Nephron (organoid): ENCODE results near the gene SPTBN1.

Experiments
- H3K27ac Mint-ChIP-seq, 3 experiments: 2 replicates each; pipeline ENCODE4 v1.8.0; 2020; ENCODE audit warnings: mixed read lengths in 3 of 3, mild to moderate bottlenecking in 2 of 3, moderate library complexity in 1 of 3
- H3K27me3 Mint-ChIP-seq: 2 replicates; pipeline ENCODE4 v1.8.0; 2021; ENCODE audit warnings: low read depth, mild to moderate bottlenecking, moderate library complexity, mixed read lengths
- H3K36me3 Mint-ChIP-seq: 2 replicates; pipeline ENCODE4 v1.8.0; 2020; ENCODE audit warnings: low read depth, mixed read lengths
- H3K4me1 Mint-ChIP-seq: 2 replicates; pipeline ENCODE4 v1.8.0; 2020; ENCODE audit warnings: mixed read lengths
- H3K4me3 Mint-ChIP-seq, 3 experiments: 2 replicates each; pipeline ENCODE4 v1.8.0; 2020; ENCODE audit warnings: mild to moderate bottlenecking in 3 of 3, mixed read lengths in 3 of 3, moderate library complexity in 2 of 3
- H3K9me3 Mint-ChIP-seq: 2 replicates; pipeline ENCODE4 v1.8.0; 2020; ENCODE audit warnings: mixed read lengths
- CTCF ChIP-seq, 3 experiments: fragments of 200-600 bp; sonication (generic); IDR thresholded peaks; one replicate each; pipeline ENCODE4 v1.5.0; 2021; ENCODE audit warnings: antibody characterized with exemption in 3 of 3; ENCODE audit not compliant: unreplicated experiment in 3 of 3

Gene SPTBN1

DNA sequence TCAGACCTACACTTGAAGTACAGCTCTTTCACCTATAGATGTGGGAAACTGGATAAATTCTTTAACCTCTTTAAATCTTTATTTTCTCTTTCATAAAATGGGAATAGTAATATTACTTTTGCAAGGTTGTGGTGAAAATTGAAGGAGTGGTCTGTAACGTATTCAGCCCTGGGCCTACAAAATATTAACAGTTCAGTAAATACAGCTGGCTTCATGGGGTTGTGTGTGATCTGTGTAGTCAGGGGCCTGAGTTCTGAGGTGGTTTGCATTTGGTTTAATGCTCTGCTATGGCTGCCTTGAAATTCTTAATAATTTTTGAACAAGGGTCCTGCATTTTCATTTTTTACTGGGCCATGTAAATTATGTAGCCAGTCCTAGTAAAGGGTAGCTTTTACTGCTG, 250.5 kb downstream of the SPTBN1 start:
- no peak for TF ChIP-seq CTCF (IDR thresholded peaks at IDR 0.05; ENCODE audit: unreplicated experiment in 3 of 3)
- H3K27me3 Mint-ChIP-seq: peaks cover 4% of the 10 kb centered on the region
- peaks cover 7% of the 10 kb centered on the region for H3K9me3 Mint-ChIP-seq
- H3K4me3 Mint-ChIP-seq: no peak overlapping the region
- no peaks in the 10 kb centered on the region for H3K36me3 Mint-ChIP-seq
- no peaks in the 10 kb centered on the region for H3K4me1 Mint-ChIP-seq
- H3K27ac Mint-ChIP-seq: no peak overlapping the region

- Mint-ChIP-seq H3K36me3 (no peaks in the 10 kb centered on the region), H3K4me1 (no peaks in the 10 kb centered on the region), H3K9me3 (no peaks in the 10 kb centered on the region), H3K27me3 (peaks cover 9% of the 10 kb centered on the region), H3K4me3 (no peak overlapping the region), H3K27ac (no peak overlapping the region)
- TF ChIP-seq CTCF (IDR thresholded peaks at IDR 0.05; ENCODE audit: unreplicated experiment in 3 of 3): no peak
Observed at GRCh38 chr2:54708584-54709335, 252.6 kb downstream of the SPTBN1 start.

DNA sequence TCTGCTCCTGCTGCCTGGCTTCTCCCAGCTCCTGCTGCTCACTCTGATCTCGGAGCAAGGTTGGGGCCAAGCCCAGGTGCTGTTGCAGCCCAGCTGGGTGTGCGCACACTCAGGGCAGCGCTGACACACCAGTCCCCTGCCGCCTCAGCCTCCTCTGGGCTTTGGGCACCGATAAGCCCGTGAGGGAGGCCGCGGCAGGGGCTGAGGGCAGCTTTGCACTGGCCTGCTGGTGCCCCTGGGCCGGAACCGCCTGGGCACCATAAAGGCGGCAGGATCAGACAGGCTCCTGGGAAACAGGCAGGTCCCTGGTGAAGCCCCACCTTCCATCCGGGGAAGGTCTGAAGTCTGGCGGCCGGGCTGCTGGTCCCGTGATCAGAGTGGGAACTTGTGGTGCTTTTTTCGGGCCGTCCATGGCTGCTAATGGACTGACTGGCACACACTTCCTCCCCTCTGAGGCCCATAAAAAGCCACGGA, 253.2 kb downstream of the SPTBN1 start:
- Mint-ChIP-seq H3K4me1 (no peaks in the 10 kb centered on the region), H3K27me3 (peaks cover 9% of the 10 kb centered on the region), H3K27ac (no peak overlapping the region), H3K36me3 (no peaks in the 10 kb centered on the region), H3K9me3 (no peaks in the 10 kb centered on the region), H3K4me3 (no peak overlapping the region)
- TF ChIP-seq CTCF (IDR thresholded peaks at IDR 0.05; ENCODE audit: unreplicated experiment in 3 of 3): no peak

GRCh38 chr2:54710216-54710615, 254.1 kb downstream of the SPTBN1 start:
- peaks cover 9% of the 10 kb centered on the region for H3K27me3 Mint-ChIP-seq
- H3K36me3 Mint-ChIP-seq: no peaks in the 10 kb centered on the region
- no peak for TF ChIP-seq CTCF (IDR thresholded peaks at IDR 0.05; ENCODE audit: unreplicated experiment in 3 of 3)
- no peak overlapping the region for H3K27ac Mint-ChIP-seq
- no peaks in the 10 kb centered on the region for H3K9me3 Mint-ChIP-seq
- no peak overlapping the region for H3K4me3 Mint-ChIP-seq
- H3K4me1 Mint-ChIP-seq: no peaks in the 10 kb centered on the region

GRCh38 chr2:54712516-54712915, 256.4 kb downstream of the SPTBN1 start:
- H3K9me3 Mint-ChIP-seq: no peaks in the 10 kb centered on the region
- peaks cover 9% of the 10 kb centered on the region for H3K27me3 Mint-ChIP-seq
- no peak overlapping the region for H3K27ac Mint-ChIP-seq
- H3K4me1 Mint-ChIP-seq: no peaks in the 10 kb centered on the region
- no peak for TF ChIP-seq CTCF (IDR thresholded peaks at IDR 0.05; ENCODE audit: unreplicated experiment in 3 of 3)
- no peaks in the 10 kb centered on the region for H3K36me3 Mint-ChIP-seq
- H3K4me3 Mint-ChIP-seq: no peak overlapping the region

GRCh38 chr2:54714996-54715395, 258.9 kb downstream of the SPTBN1 start:
- no peak overlapping the region for H3K27ac Mint-ChIP-seq
- H3K36me3 Mint-ChIP-seq: no peaks in the 10 kb centered on the region
- no peaks in the 10 kb centered on the region for H3K9me3 Mint-ChIP-seq
- no peak for TF ChIP-seq CTCF (IDR thresholded peaks at IDR 0.05; ENCODE audit: unreplicated experiment in 3 of 3)
- H3K4me3 Mint-ChIP-seq: no peak overlapping the region
- H3K4me1 Mint-ChIP-seq: no peaks in the 10 kb centered on the region
- H3K27me3 Mint-ChIP-seq: peaks cover 23% of the 10 kb centered on the region
